Upper lobe of left lung (tissue), 6 donors: Measurements from ENCODE around the gene PPP2R3B. TPM values are rescaled to one million over a fixed set of nuclear protein-coding genes. Genes with fewer than 3 reads are reported as not detected.

Source experiments
- ATAC-seq, 2 donors: fragments of 200-7000 bp; cut with Tn5 transposase; one replicate each; pipeline ENCODE4 v1.9.1; 2022; ENCODE audit warnings: mild to moderate bottlenecking in 2 of 2, moderate library complexity in 2 of 2; ENCODE audit not compliant: low FRiP score in 2 of 2
- DNase-seq, 2 donors: peaks; one replicate each; pipeline ENCODE4 v3.0.0-alpha.2; 2019 to 2020
- H3K27ac ChIP-seq, 4 donors: fragments of 200-600 bp; sonication (generic); one replicate each; pipeline ENCODE4 v1.5.1; 2016 to 2019
- H3K27me3 ChIP-seq, 4 donors: fragments of 200-600 bp; sonication (generic); one replicate each; pipeline ENCODE4 v1.5.1; 2017 to 2019
- H3K36me3 ChIP-seq, 4 donors: fragments of 200-600 bp; sonication (generic); one replicate each; pipeline ENCODE4 v1.5.1; 2016 to 2019
- H3K4me1 ChIP-seq, 4 donors: fragments of 200-600 bp; sonication (generic); one replicate each; pipeline ENCODE4 v1.5.1; 2018 to 2019
- H3K4me3 ChIP-seq, 4 donors: fragments of 200-600 bp; sonication (generic); one replicate each; pipeline ENCODE4 v1.5.1; 2017 to 2019; ENCODE audit warnings: mild to moderate bottlenecking in 2 of 4, moderate library complexity in 1 of 4
- H3K9me3 ChIP-seq, 4 donors: fragments of 200-600 bp; sonication (generic); one replicate each; pipeline ENCODE4 v1.5.1; 2018 to 2019
- CTCF ChIP-seq, 6 experiments: fragments of 450-650 bp in 4 of 6; fragments of 200-600 bp in 2 of 6; sonication (generic) in 2 of 6; IDR thresholded peaks; one replicate each; pipeline ENCODE4 v1.5.1; 2016 to 2019; ENCODE audit warnings: antibody characterized with exemption in 6 of 6
- EP300 ChIP-seq, 4 donors: sonication (generic); formaldehyde crosslinking; IDR thresholded peaks; one replicate each; pipeline ENCODE4 v1.5.1; 2017; ENCODE audit warnings: antibody characterized with exemption in 4 of 4, control low read depth in 2 of 4
- POLR2A ChIP-seq, 4 donors: fragments of 450-650 bp; IDR thresholded peaks; one replicate each; pipeline ENCODE4 v1.5.1; 2016 to 2017; ENCODE audit warnings: antibody characterized with exemption in 4 of 4, mild to moderate bottlenecking in 2 of 4
- POLR2AphosphoS5 ChIP-seq, 2 donors: sonication (generic); formaldehyde crosslinking; IDR thresholded peaks; one replicate each; pipeline ENCODE4 v1.5.1; 2017; ENCODE audit warnings: antibody characterized with exemption in 2 of 2
- WGBS, 2 donors: methylation state at CpG; one replicate each; pipeline ENCODE4 v1.1.5; 2017 to 2018; 5-methylcytosine and 5-hydroxymethylcytosine counted together
- total RNA-seq, 6 donors: library from RNA; depleted of rRNA in 4 of 6; stranded (reverse); fragments of >200 nt in 4 of 6; gene quantifications; one replicate each; pipeline versions ENCODE4 v1.1.0 to v1.2.1, GENCODE V29; 2016 to 2021
- donor health status: DM: no; HTN: no; CAD: no; lungs with moderate emphysema.
- donor health status: DM: no; HTN: yes; CAD: no; lungs with severe emphysema.

PPP2R3B gene
- total RNA-seq, 6 donors from 2014 or later, result 8.7 to 72.3 (median 15.1) TPM

- Histone ChIP-seq H3K9me3 (no peaks in the 10 kb centered on the region), H3K4me3 (no peak overlapping the region), H3K27ac (no peak overlapping the region), H3K27me3 (no peaks in the 10 kb centered on the region), H3K4me1 (peaks cover 0 to 13% (median 0%) of the 10 kb centered on the region in 4 donors), H3K36me3 (peaks cover 11 to 73% (median 61%) of the 10 kb centered on the region in 4 donors)
- no peak for ATAC-seq
- 94% methylated on average over 42 to 52 of the region's 54 CpGs for WGBS, 2 donors
- TF ChIP-seq POLR2AphosphoS5 (IDR thresholded peaks at IDR 0.05), result no peak
- no peak for TF ChIP-seq CTCF (IDR thresholded peaks at IDR 0.05)
- TF ChIP-seq POLR2A (IDR thresholded peaks at IDR 0.05), result no peak
- TF ChIP-seq EP300 (IDR thresholded peaks at IDR 0.05), result no peak
- DNase-seq, result peak in 1 of 2 donors; percentile 75
Observed at GRCh38 chrX:312621-313331, 73.9 kb downstream of the PPP2R3B start.

- peaks cover 19 to 84% (median 72%) of the 10 kb centered on the region in 4 donors for H3K36me3 ChIP-seq
- peak in 1 of 2 donors; percentile 4 for ATAC-seq
- no peak overlapping the region for H3K4me3 ChIP-seq
- H3K9me3 ChIP-seq, result no peaks in the 10 kb centered on the region
- WGBS, 2 donors, result 97 to 98% methylated on average over 23 to 67 of the region's 69 CpGs
- no peaks in the 10 kb centered on the region for H3K27me3 ChIP-seq
- TF ChIP-seq CTCF (IDR thresholded peaks at IDR 0.05), result no peak
- no peak for TF ChIP-seq POLR2AphosphoS5 (IDR thresholded peaks at IDR 0.05)
- TF ChIP-seq POLR2A (IDR thresholded peaks at IDR 0.05), result no peak
- no peak for TF ChIP-seq EP300 (IDR thresholded peaks at IDR 0.05)
- DNase-seq, result peak in 1 of 2 donors; percentile 81
- H3K4me1 ChIP-seq, result peaks cover 0 to 3% (median 0%) of the 10 kb centered on the region in 4 donors
- H3K27ac ChIP-seq, result no peak overlapping the region
Observed at GRCh38 chrX:311156-312129, 75.3 kb downstream of the PPP2R3B start.

GRCh38 chrX:310621-311155, 76.0 kb downstream of the PPP2R3B start:
- 95 to 97% methylated on average over 11 to 25 of the region's 25 CpGs for WGBS, 2 donors
- no peak overlapping the region for H3K4me3 ChIP-seq
- H3K36me3 ChIP-seq, result peaks cover 19 to 88% (median 77%) of the 10 kb centered on the region in 4 donors
- ATAC-seq (peak in 1 of 2 donors; percentile 23), DNase-seq (no peak)
- no peaks in the 10 kb centered on the region for H3K4me1 ChIP-seq
- no peaks in the 10 kb centered on the region for H3K9me3 ChIP-seq
- no peak for TF ChIP-seq CTCF (IDR thresholded peaks at IDR 0.05)
- no peak overlapping the region for H3K27ac ChIP-seq
- no peaks in the 10 kb centered on the region for H3K27me3 ChIP-seq

GRCh38 chrX:308821-309520, 77.7 kb downstream of the PPP2R3B start:
- Histone ChIP-seq H3K9me3 (no peaks in the 10 kb centered on the region), H3K27me3 (no peaks in the 10 kb centered on the region), H3K4me1 (no peaks in the 10 kb centered on the region), H3K36me3 (peaks cover 18 to 93% (median 78%) of the 10 kb centered on the region in 4 donors), H3K27ac (no peak overlapping the region), H3K4me3 (no peak overlapping the region)
- ATAC-seq (no peak), DNase-seq (no peak)
- WGBS, 2 donors, result 96 to 97% methylated on average over 28 to 30 of the region's 30 CpGs
- no peak for TF ChIP-seq POLR2A (IDR thresholded peaks at IDR 0.05)
- TF ChIP-seq POLR2AphosphoS5 (IDR thresholded peaks at IDR 0.05), result no peak
- TF ChIP-seq CTCF (IDR thresholded peaks at IDR 0.05), result no peak
- no peak for TF ChIP-seq EP300 (IDR thresholded peaks at IDR 0.05)
